H1 (cell line): ENCODE measurements around the gene MRTFB. TPM values are rescaled to one million over a fixed set of nuclear protein-coding genes. Genes with fewer than 3 reads are reported as not detected.

Source experiments
- CTCF ChIA-PET: fragments of 300-600 bp; sonication (Branson Sonifier 250); formaldehyde crosslinking; loops from one replicate; lab custom pipeline; 2021; ENCODE audit not compliant: partially characterized antibody; lab: Charles Lee
- POLR2A ChIA-PET: fragments of 300-600 bp; sonication (Branson Sonifier 250); formaldehyde crosslinking; loops from one replicate; lab custom pipeline; 2021; ENCODE audit warnings: inconsistent platforms; ENCODE audit not compliant: partially characterized antibody; lab: Charles Lee
- DNase-seq, 2 experiments: peaks; one replicate each; pipeline versions ENCODE4 v3.0.0 to v3.0.0-alpha.2; 2010 to 2022; ENCODE audit warnings: low spot score in 2 of 2, low read depth in 1 of 2, mixed read lengths in 1 of 2
- FAIRE-seq: peaks from 2 replicates; lab custom pipeline; 2011; peaks lifted over from hg19 to GRCh38; lab: Jason Lieb, UNC
- H2AFZ ChIP-seq: 2 replicates; pipeline ENCODE4 v1.8.1; 2012; ENCODE audit warnings: low read length, inconsistent platforms
- H2AK5ac ChIP-seq: 2 replicates; pipeline ENCODE4 v1.6.1; 2013; ENCODE audit warnings: low read depth, low read length
- H2BK120ac ChIP-seq: replicated peaks from 2 replicates; pipeline ENCODE3; 2013; ENCODE audit warnings: low read depth, low read length, inconsistent platforms
- H2BK12ac ChIP-seq: 2 replicates; pipeline ENCODE4 v1.6.1; 2013; ENCODE audit warnings: low read depth, low read length
- H2BK15ac ChIP-seq: 2 replicates; pipeline ENCODE4 v1.6.1; 2013; ENCODE audit warnings: low read length
- H2BK20ac ChIP-seq: 2 replicates; pipeline ENCODE4 v1.6.1; 2013; ENCODE audit warnings: low read length
- H2BK5ac ChIP-seq: 2 replicates; pipeline ENCODE4 v1.6.1; 2013; ENCODE audit warnings: low read depth, low read length
- H3K14ac ChIP-seq: 2 replicates; pipeline ENCODE4 v1.6.1; 2013; ENCODE audit warnings: inconsistent platforms; ENCODE audit not compliant: insufficient read length
- H3K18ac ChIP-seq: 2 replicates; pipeline ENCODE4 v1.6.1; 2013; ENCODE audit warnings: low read length; ENCODE audit errors: extremely low read depth
- H3K23ac ChIP-seq: 2 replicates; pipeline ENCODE4 v1.6.1; 2013; ENCODE audit warnings: inconsistent platforms; ENCODE audit not compliant: insufficient read length
- H3K23me2 ChIP-seq: 2 replicates; pipeline ENCODE4 v1.6.1; 2013; ENCODE audit warnings: low read depth, low read length
- H3K27ac ChIP-seq: 2 replicates; pipeline ENCODE4 v1.6.1; 2011; ENCODE audit warnings: low read depth, low read length, inconsistent platforms
- H3K27me3 ChIP-seq, 4 experiments: replicated peaks in 1 of 4; 1 replicate in 1 of 4; 2 replicates in 3 of 4; pipeline versions ENCODE4 v1.6.1 to v1.8.1; 2011 to 2013; ENCODE audit warnings: low read length in 3 of 4, mild to moderate bottlenecking in 3 of 4, inconsistent platforms in 2 of 4, mixed read lengths in 2 of 4, moderate library complexity in 1 of 4; ENCODE audit not compliant: control insufficient read depth in 3 of 4, insufficient read depth in 3 of 4; ENCODE audit errors: extremely low read depth in 1 of 4
- H3K36me3 ChIP-seq, 4 experiments: 2 replicates each; pipeline versions ENCODE4 v1.6.1 to v1.8.1; 2011 to 2013; ENCODE audit warnings: mild to moderate bottlenecking in 4 of 4, low read length in 3 of 4, moderate library complexity in 2 of 4, control low read depth in 1 of 4, inconsistent platforms in 1 of 4; ENCODE audit not compliant: insufficient read depth in 4 of 4, control insufficient read depth in 2 of 4
- H3K4ac ChIP-seq: replicated peaks from 2 replicates; pipeline ENCODE3; 2013; ENCODE audit warnings: low read length, low read depth, mixed read lengths, inconsistent platforms; ENCODE audit not compliant: insufficient read length
- H3K4me1 ChIP-seq, 4 experiments: replicated peaks in 1 of 4; 1 replicate in 1 of 4; 2 replicates in 3 of 4; pipeline versions ENCODE4 v1.6.1 to v1.8.1; 2011 to 2013; ENCODE audit warnings: low read length in 3 of 4, inconsistent platforms in 2 of 4, mixed read lengths in 1 of 4; ENCODE audit not compliant: insufficient read depth in 4 of 4, control insufficient read depth in 3 of 4
- H3K4me2 ChIP-seq, 2 experiments: 2 replicates each; pipeline versions ENCODE4 v1.6.1 to v1.8.1; 2011 to 2013; ENCODE audit warnings: low read depth in 2 of 2, low read length in 2 of 2, control low read depth in 1 of 2, inconsistent platforms in 1 of 2, mild to moderate bottlenecking in 1 of 2; ENCODE audit not compliant: insufficient read depth in 1 of 2
- H3K4me3 ChIP-seq, 4 experiments: fragments of 200-600, 300-600 bp in 1 of 4; sonication (generic), shearing (Covaris generic), sonication (Bioruptor Twin) in 1 of 4; 2 replicates each; pipeline versions ENCODE4 v1.5.1 to v1.8.1; 2011 to 2016; ENCODE audit warnings: low read length in 4 of 4, low read depth in 3 of 4, control low read depth in 2 of 4, inconsistent platforms in 2 of 4, mild to moderate bottlenecking in 2 of 4, mixed read lengths in 1 of 4, moderate library complexity in 1 of 4; ENCODE audit not compliant: insufficient read depth in 2 of 4; ENCODE audit errors: extremely low read depth in 1 of 4
- H3K56ac ChIP-seq: replicated peaks from 2 replicates; pipeline ENCODE3; 2013; ENCODE audit warnings: low read depth, mild to moderate bottlenecking, mixed read lengths, low read length, inconsistent platforms; ENCODE audit not compliant: insufficient read length
- H3K79me1 ChIP-seq: 2 replicates; pipeline ENCODE4 v1.6.1; 2013; ENCODE audit warnings: low read depth, low read length, control low read depth
- H3K79me2 ChIP-seq, 2 experiments: 2 replicates each; pipeline versions ENCODE4 v1.6.1 to v1.8.1; 2012 to 2013; ENCODE audit warnings: low read length in 2 of 2, mild to moderate bottlenecking in 2 of 2, inconsistent platforms in 1 of 2; ENCODE audit not compliant: insufficient read depth in 2 of 2, control insufficient read depth in 1 of 2
- H3K9ac ChIP-seq, 4 experiments: replicated peaks in 1 of 4; 1 replicate in 1 of 4; 2 replicates in 3 of 4; pipeline versions ENCODE4 v1.6.1 to v1.8.1; 2011 to 2013; ENCODE audit warnings: low read depth in 3 of 4, low read length in 3 of 4, control low read depth in 2 of 4, mild to moderate bottlenecking in 2 of 4, moderate library complexity in 2 of 4, inconsistent platforms in 1 of 4; ENCODE audit errors: extremely low read depth in 1 of 4
- H3K9me3 ChIP-seq, 2 experiments: 2 replicates each; pipeline versions ENCODE4 v1.6.1 to v1.8.1; 2012 to 2013; ENCODE audit warnings: mild to moderate bottlenecking in 2 of 2, moderate library complexity in 2 of 2, control low read depth in 1 of 2, inconsistent platforms in 1 of 2, low read depth in 1 of 2, low read length in 1 of 2, mixed read lengths in 1 of 2; ENCODE audit not compliant: insufficient read depth in 2 of 2
- H4K20me1 ChIP-seq, 2 experiments: replicated peaks in 1 of 2; 2 replicates each; pipeline versions ENCODE3 to v1.8.1; 2011 to 2013; ENCODE audit warnings: inconsistent platforms in 2 of 2, low read length in 2 of 2, mild to moderate bottlenecking in 1 of 2; ENCODE audit not compliant: insufficient read depth in 2 of 2, control insufficient read depth in 1 of 2
- H4K5ac ChIP-seq: 2 replicates; pipeline ENCODE4 v1.6.1; 2013; ENCODE audit warnings: low read length, low read depth, mixed read lengths, inconsistent platforms; ENCODE audit not compliant: insufficient read length
- H4K8ac ChIP-seq: 2 replicates; pipeline ENCODE4 v1.8.0; 2013; ENCODE audit warnings: mild to moderate bottlenecking, moderate library complexity, low read length, inconsistent platforms; ENCODE audit not compliant: insufficient read depth; ENCODE audit errors: extremely low read depth
- H4K91ac ChIP-seq: replicated peaks from 2 replicates; pipeline ENCODE3; 2013; ENCODE audit warnings: low read length, mixed read lengths, inconsistent platforms; ENCODE audit not compliant: insufficient read length
- BRCA1 ChIP-seq: IDR thresholded peaks from 2 replicates; pipeline ENCODE4 v1.6.1; 2012; ENCODE audit warnings: low read depth, low read length, improper control_type of control experiment
- CBX5 ChIP-seq: fragments of 300-800, 300-1000 bp; sonication (generic); IDR thresholded peaks from 2 replicates; pipeline ENCODE4 v1.7.1; 2016; ENCODE audit warnings: antibody characterized with exemption, low read length, low read depth
- GTF2F1 ChIP-seq: IDR thresholded peaks from 2 replicates; pipeline ENCODE4 v1.6.1; 2012; ENCODE audit warnings: low read depth, low read length, improper control_type of control experiment, borderline replicate concordance
- HDAC6 ChIP-seq: IDR thresholded peaks from one replicate; pipeline ENCODE4 v1.7.1; 2012; ENCODE audit warnings: low read depth, mild to moderate bottlenecking, inconsistent platforms, low read length, moderate library complexity
- MAX ChIP-seq: IDR thresholded peaks from 2 replicates; pipeline ENCODE4 v1.6.1; 2012; ENCODE audit warnings: inconsistent platforms
- NANOG ChIP-seq: IDR thresholded peaks from 2 replicates; pipeline ENCODE4 v1.6.1; 2011; ENCODE audit warnings: low read length, low read depth, mild to moderate bottlenecking, inconsistent platforms; ENCODE audit not compliant: insufficient read depth, poor library complexity, severe bottlenecking
- SAP30 ChIP-seq: fragments of 300-600 bp; sonication (generic); IDR thresholded peaks from 2 replicates; pipeline ENCODE4 v1.7.1; 2012; ENCODE audit warnings: low read length, moderate library complexity, mild to moderate bottlenecking, inconsistent platforms; ENCODE audit not compliant: insufficient read depth, insufficient replicate concordance
- SIN3A ChIP-seq, 2 experiments: IDR thresholded peaks in 1 of 2; conservative IDR thresholded peaks in 1 of 2; 2 replicates each; pipeline ENCODE4 v1.6.1; 2011 to 2012; ENCODE audit warnings: low read length in 2 of 2, improper control_type of control experiment in 1 of 2, low read depth in 1 of 2, mild to moderate bottlenecking in 1 of 2
- WGBS, 2 experiments: shearing (Covaris generic) in 1 of 2; methylation state at CpG; one replicate each; pipeline versions ENCODE4 v1.1.6 to v1.1.7; 2013 to 2015; ENCODE audit warnings: low lambda C conversion rate in 2 of 2, mixed read lengths in 2 of 2, inconsistent platforms in 1 of 2, low coverage in 1 of 2, missing lambda C conversion rate in 1 of 2; ENCODE audit not compliant: insufficient replicate concordance in 2 of 2, insufficient coverage in 1 of 2, insufficient read length in 1 of 2; ENCODE audit errors: extremely low coverage in 1 of 2, missing lambda C conversion rate in 1 of 2; 5-methylcytosine and 5-hydroxymethylcytosine counted together
- polyA plus RNA-seq, 7 experiments: library from polyadenylated mRNA; depleted of rRNA in 3 of 7; stranded (reverse) in 5 of 7; unstranded in 2 of 7; fragments of >200 nt in 5 of 7; fragments of 200-250 nt in 2 of 7; gene quantifications; 1 replicate in 5 of 7; 2 replicates in 1 of 7; 4 replicates in 1 of 7; pipeline versions ENCODE4 v1.2.1 to v1.2.3, GENCODE V29; 2011 to 2013; ENCODE audit warnings: missing spikeins in 2 of 7, mixed read lengths in 2 of 7
- total RNA-seq: library from RNA; stranded (reverse); fragmentation: NEBNext Ultra II Directional; extraction: Animal tissue kit (Norgen Biotek cat#: 25700); gene quantifications from 2 replicates; pipeline ENCODE4 v1.2.1, GENCODE V29; 2021

The MRTFB gene
- total and polyA plus RNA-seq, 2 of the 8 experiments (the other 6 are each of a cell fraction or from before 2014, with no cell fraction given): 13.5 to 34.9 TPM

GRCh38 chr16:14128097-14128496 lies 57.0 kb downstream of the MRTFB start:
- H3K9ac ChIP-seq: no peak overlapping the region
- H2BK12ac ChIP-seq: no peak overlapping the region
- H4K91ac ChIP-seq: no peak overlapping the region
- ChIA-PET CTCF (interaction anchor here (1.1 to 1.2 kb wide), 2 partner anchors 34 to 193 kb away, joined by 3 to 4 read pairs; no protein-coding TSS in a partner anchor), POLR2A (no interaction called here)
- H3K18ac ChIP-seq: no peak overlapping the region
- WGBS, 2 experiments: 92% methylated on average over 5 of the region's 5 CpGs; no CpG with 5 or more reads in 1 of the 2 experiments
- H2BK15ac ChIP-seq: no peak overlapping the region
- H3K23ac ChIP-seq: no peak overlapping the region
- no peak overlapping the region for H2BK120ac ChIP-seq
- H2AK5ac ChIP-seq: no peak overlapping the region
- H3K79me2 ChIP-seq: peaks cover 0 to 54% of the 10 kb centered on the region in 2 experiments; a peak in 2 of 4 replicates
- H3K23me2 ChIP-seq: no peaks in the 10 kb centered on the region
- H3K14ac ChIP-seq: no peak overlapping the region
- H3K36me3 ChIP-seq: no peaks in the 10 kb centered on the region
- H4K20me1 ChIP-seq: peaks cover 2 to 3% of the 10 kb centered on the region in 2 experiments
- H4K8ac ChIP-seq: no peak overlapping the region
- peaks cover 2 to 8% (median 3%) of the 10 kb centered on the region in 4 experiments; a peak in 6 of 7 replicates for H3K4me1 ChIP-seq
- H3K4me2 ChIP-seq: no peak overlapping the region
- no peak overlapping the region for H4K5ac ChIP-seq
- no peaks in the 10 kb centered on the region; a peak in 1 of 7 replicates for H3K27me3 ChIP-seq
- peaks cover 7% of the 10 kb centered on the region for H3K79me1 ChIP-seq
- H2AFZ ChIP-seq: no peak overlapping the region
- TF ChIP-seq SAP30: no peak
- no peak for TF ChIP-seq BRCA1
- no peak for TF ChIP-seq CBX5
- no peak for TF ChIP-seq MAX
- TF ChIP-seq NANOG: no peak
- no peak for TF ChIP-seq HDAC6
- no peak for TF ChIP-seq GTF2F1
- TF ChIP-seq SIN3A (conservative IDR thresholded peaks at IDR 0.05 in 1 of 2, IDR thresholded peaks at IDR 0.05 in 1 of 2; ENCODE audit: low read depth in 1 of 2, low read length in 2 of 2): no peak
- no peaks in the 10 kb centered on the region for H3K9me3 ChIP-seq
- H3K27ac ChIP-seq: no peak overlapping the region
- FAIRE-seq (no peak), DNase-seq (no peak)
- no peak overlapping the region for H3K56ac ChIP-seq
- no peak overlapping the region for H2BK5ac ChIP-seq
- H3K4ac ChIP-seq: no peak overlapping the region
- H3K4me3 ChIP-seq: no peak overlapping the region
- no peak overlapping the region for H2BK20ac ChIP-seq
